GM12801 (cell line): ENCODE results near the gene IL5RA.

Source experiments
- TF ChIP-seq, protein P1 (sequence below): IDR thresholded peaks from one replicate; pipeline ENCODE4 v1.5.1; 2011; ENCODE audit warnings: control low read depth; ENCODE audit not compliant: insufficient read length; ENCODE audit errors: extremely low read depth

Gene IL5RA

DNA sequence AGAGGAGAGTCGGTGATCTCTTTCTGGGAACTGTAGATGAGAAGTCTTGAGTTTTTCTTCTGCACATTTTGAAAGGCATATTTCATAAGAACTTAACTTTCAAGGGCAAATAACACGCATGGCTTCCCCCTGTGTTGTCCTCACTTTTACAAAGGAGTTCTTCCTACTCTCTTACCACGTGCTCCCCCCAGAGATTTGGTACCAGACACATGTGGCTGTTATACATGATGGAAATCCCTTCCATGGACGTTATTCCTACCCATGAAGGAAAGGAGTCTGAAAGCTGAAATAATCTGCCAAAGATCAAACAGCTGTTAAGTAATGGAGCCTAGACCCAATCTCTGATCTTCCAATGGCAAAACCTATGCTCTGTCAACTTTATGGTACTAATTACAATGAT lies 4.4 kb downstream of the IL5RA start:
- TF ChIP-seq, protein P1, sequence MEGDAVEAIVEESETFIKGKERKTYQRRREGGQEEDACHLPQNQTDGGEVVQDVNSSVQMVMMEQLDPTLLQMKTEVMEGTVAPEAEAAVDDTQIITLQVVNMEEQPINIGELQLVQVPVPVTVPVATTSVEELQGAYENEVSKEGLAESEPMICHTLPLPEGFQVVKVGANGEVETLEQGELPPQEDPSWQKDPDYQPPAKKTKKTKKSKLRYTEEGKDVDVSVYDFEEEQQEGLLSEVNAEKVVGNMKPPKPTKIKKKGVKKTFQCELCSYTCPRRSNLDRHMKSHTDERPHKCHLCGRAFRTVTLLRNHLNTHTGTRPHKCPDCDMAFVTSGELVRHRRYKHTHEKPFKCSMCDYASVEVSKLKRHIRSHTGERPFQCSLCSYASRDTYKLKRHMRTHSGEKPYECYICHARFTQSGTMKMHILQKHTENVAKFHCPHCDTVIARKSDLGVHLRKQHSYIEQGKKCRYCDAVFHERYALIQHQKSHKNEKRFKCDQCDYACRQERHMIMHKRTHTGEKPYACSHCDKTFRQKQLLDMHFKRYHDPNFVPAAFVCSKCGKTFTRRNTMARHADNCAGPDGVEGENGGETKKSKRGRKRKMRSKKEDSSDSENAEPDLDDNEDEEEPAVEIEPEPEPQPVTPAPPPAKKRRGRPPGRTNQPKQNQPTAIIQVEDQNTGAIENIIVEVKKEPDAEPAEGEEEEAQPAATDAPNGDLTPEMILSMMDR: no peak

DNA sequence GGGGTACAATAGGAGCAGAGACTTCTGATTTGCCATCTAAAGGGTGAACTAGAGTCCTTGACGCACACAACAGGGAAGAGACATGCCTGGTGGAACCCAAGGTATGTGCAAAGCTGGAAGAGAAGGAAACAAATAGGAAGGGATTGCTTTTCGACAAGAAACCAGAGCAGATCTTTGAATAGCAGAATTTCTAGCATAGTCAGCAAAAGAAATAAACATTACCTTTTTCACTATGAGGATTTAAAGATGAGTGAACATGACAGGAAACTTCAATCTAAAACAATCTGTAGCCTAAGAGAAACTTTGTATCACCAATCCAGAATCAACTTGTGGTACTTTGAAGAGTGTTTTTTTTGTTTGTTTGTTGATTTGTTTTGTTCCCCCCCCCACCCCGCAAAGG lies 4.9 kb downstream of the IL5RA start:
- TF ChIP-seq, protein P1: no peak

DNA sequence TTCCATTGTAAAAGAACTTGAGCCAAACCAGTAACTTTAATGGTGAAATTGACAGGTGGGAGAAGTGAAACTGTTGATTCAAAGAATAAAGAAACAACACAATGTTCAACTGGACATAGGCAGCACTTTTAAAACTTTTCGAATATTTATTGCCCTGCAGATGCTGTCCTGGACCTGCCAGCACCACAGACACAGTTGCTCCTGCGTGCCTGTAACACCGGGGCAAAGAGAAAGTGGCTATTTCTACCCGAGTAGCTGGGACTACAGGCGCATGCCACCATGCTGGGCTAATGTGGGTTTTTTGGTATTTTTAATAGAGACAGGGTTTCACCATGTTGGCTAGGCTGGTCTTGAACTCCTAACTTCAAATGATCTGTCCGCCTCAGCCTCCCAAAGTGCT lies 7.4 kb downstream of the IL5RA start:
- TF ChIP-seq, protein P1: no peak

DNA sequence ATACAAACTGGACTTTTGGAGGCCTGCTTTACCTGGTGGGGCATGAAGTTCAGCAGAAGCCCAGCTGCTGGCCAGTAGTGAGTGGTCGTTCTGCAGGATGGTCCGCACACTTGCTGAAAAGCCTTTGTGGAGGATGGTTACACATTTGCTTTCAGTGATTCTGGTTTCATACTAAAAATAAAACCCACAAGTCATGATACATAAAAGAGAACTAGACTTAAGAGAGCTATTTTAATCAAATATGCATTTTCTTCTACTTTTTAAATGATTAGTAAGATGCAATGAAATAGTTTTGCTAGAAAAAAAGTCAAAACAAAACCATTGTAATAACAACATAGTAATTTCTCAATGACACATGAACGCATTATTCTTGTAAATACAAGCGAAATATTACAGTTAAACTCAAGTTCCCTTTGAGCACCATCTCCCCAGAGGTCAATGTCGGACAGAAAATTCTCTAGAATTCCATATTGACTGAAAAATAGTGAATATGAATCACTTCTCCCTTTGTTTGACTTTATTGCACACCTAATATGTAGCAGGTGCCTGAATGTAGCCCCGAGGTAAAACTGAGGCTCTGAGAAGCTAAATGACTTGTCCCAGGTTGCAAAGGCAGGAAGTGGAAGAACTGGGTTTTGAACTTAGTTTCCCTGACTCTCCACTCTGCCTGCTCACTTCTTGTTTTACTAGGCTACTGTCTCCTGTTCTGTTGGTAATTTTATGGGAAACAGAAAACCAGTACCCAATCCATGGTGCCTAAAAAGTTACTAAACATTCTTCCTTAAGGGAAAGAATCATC lies 8.3 kb downstream of the IL5RA start:
- TF ChIP-seq, protein P1: no peak

DNA sequence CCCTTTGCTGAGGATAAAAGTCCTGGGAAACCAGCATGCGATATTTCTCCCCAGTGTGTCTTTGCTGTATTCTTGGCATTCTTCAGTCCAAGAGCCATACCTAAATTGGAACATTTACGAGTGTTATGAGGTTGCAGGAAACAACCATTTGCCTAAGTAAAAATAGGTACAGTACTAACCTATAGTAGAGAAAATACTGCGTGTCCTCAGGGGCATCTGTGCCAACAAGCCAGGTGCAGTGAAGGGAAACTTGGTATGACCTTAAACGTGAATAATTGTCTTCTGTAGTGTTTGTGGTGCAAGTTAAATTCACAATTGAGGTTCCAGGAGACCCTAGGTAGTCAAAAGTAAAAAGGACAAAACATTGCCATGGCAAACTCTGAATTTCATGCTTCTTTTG lies 12.2 kb downstream of the IL5RA start:
- TF ChIP-seq, protein P1: no peak

DNA sequence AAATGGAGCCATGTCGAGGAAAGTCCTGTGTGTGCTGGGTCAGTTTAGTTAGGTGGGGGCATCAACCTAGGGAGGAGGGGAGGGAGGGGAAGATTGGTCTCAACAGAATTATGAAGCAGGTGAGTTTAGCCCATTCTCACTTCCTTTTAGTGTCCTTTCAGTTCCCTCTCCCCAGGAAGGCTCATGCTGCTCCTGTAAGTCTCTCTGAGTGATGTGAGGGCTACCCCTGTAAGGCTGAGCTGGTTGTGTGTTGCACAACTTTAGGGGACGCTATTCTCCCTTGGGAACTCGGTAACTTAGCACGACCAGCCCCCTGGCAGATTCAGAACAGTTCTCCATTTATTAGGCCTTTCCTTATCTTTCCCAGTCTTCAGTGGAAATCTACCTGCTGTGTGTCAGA lies 21.2 kb downstream of the IL5RA start:
- TF ChIP-seq, protein P1: no peak

DNA sequence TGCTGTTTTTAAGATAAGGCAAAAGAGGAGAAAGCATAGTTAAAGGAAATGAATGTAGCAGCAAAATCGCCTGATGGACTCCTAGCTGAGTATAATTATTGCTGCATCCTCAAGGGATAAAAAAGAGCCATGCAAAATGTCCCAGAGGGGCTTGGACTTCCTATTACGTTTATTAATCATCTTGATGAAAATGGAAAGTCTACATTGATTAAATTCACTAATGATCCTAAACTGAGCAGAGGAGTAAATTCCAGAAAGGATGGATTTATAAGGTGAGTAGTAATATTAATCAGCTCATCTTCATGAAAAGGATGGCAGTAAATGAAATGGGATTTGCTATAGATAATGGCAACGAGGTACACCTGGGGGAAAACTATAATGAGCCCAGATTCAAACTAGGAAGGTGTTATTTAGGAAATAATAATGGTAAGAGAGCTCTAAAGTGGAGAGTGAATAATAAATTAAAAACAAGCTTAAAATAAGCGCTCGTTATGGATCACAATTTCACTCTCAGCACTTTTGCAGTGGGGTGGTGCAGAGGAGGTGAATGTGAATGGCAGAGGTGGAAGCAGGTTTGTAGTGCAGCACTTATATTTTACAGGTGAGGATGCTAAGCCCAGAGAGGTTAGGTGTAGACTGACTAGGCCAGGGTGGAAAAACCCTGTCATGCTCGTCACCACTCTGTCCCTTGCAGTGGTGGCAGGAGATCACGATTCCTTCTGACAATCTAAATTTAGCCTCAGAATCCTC lies 22.3 kb downstream of the IL5RA start:
- TF ChIP-seq, protein P1: no peak
